Epidermal melanocyte (primary cell): Measurements from ENCODE around the gene MACROD2.

Source experiments
- DNase-seq: peaks from one replicate; pipeline ENCODE4 v3.0.0; 2011; ENCODE audit warnings: low spot score; ENCODE audit not compliant: insufficient read length

MACROD2 gene

GRCh38 chr20:14853079-14853478 is 857.8 kb downstream of the MACROD2 start:
- no peak for DNase-seq

GRCh38 chr20:14855171-14855570 is 859.9 kb downstream of the MACROD2 start:
- no peak for DNase-seq

GRCh38 chr20:14859627-14860026 is 864.3 kb downstream of the MACROD2 start:
- no peak for DNase-seq

- DNase-seq: no peak
Measured at GRCh38 chr20:14860410-14860814, 865.1 kb downstream of the MACROD2 start.

GRCh38 chr20:14861028-14861699 is 865.8 kb downstream of the MACROD2 start:
- DNase-seq: no peak

- DNase-seq: no peak
Measured at GRCh38 chr20:14865169-14865568, 869.9 kb downstream of the MACROD2 start.

GRCh38 chr20:14865731-14866130 is 870.4 kb downstream of the MACROD2 start:
- DNase-seq: no peak

GRCh38 chr20:14866841-14867514 is 871.7 kb downstream of the MACROD2 start:
- DNase-seq: no peak

- no peak for DNase-seq
Measured at GRCh38 chr20:14877301-14878028, 882.1 kb downstream of the MACROD2 start.

- no peak for DNase-seq
Measured at GRCh38 chr20:14878676-14879019, 883.3 kb downstream of the MACROD2 start.

- no peak for DNase-seq
Measured at GRCh38 chr20:14879020-14879697, 883.8 kb downstream of the MACROD2 start.

- DNase-seq: no peak
Measured at GRCh38 chr20:14879839-14880238, 884.5 kb downstream of the MACROD2 start.

GRCh38 chr20:14881518-14881917 is 886.2 kb downstream of the MACROD2 start:
- no peak for DNase-seq

GRCh38 chr20:14882157-14882556 is 886.8 kb downstream of the MACROD2 start:
- DNase-seq: no peak

- no peak for DNase-seq
Measured at GRCh38 chr20:14882846-14883245, 887.5 kb downstream of the MACROD2 start.

GRCh38 chr20:14883324-14883723 is 888.0 kb downstream of the MACROD2 start:
- no peak for DNase-seq

GRCh38 chr20:14885661-14886060 is 890.3 kb downstream of the MACROD2 start:
- DNase-seq: no peak

GRCh38 chr20:14888134-14888533 is 892.8 kb downstream of the MACROD2 start:
- no peak for DNase-seq

GRCh38 chr20:14889496-14890255 is 894.4 kb downstream of the MACROD2 start:
- no peak for DNase-seq

- DNase-seq: no peak
Measured at GRCh38 chr20:14890713-14891112, 895.4 kb downstream of the MACROD2 start.

GRCh38 chr20:14892782-14893181 is 897.5 kb downstream of the MACROD2 start:
- no peak for DNase-seq
